Measurements from ENCODE around the gene CCT3.

- TF ChIP-seq POLR2A (IDR thresholded peaks at IDR 0.05; ENCODE audit: low read depth, low read length) (no peak), TAF1 (IDR thresholded peaks at IDR 0.05; ENCODE audit: low read depth, low read length) (no peak), PAX5 (IDR thresholded peaks at IDR 0.05; ENCODE audit: insufficient read depth, low read length, severe bottlenecking) (no peak)
Observed at GRCh38 chr1:156384658-156385057, 46.6 kb upstream of the CCT3 start.

Measured in GM12891 (cell line).